ENCODE results near the gene IFT88. TPM values are rescaled to one million over a fixed set of nuclear protein-coding genes. Genes with fewer than 3 reads are reported as not detected.
A peak's percentile ranks its signal among the peaks of the same experiment; 100 is the strongest.

IFT88 gene
- total RNA-seq, 4 donors from 2014 or later, result 5.6 to 21.6 (median 10.4) TPM

DNA sequence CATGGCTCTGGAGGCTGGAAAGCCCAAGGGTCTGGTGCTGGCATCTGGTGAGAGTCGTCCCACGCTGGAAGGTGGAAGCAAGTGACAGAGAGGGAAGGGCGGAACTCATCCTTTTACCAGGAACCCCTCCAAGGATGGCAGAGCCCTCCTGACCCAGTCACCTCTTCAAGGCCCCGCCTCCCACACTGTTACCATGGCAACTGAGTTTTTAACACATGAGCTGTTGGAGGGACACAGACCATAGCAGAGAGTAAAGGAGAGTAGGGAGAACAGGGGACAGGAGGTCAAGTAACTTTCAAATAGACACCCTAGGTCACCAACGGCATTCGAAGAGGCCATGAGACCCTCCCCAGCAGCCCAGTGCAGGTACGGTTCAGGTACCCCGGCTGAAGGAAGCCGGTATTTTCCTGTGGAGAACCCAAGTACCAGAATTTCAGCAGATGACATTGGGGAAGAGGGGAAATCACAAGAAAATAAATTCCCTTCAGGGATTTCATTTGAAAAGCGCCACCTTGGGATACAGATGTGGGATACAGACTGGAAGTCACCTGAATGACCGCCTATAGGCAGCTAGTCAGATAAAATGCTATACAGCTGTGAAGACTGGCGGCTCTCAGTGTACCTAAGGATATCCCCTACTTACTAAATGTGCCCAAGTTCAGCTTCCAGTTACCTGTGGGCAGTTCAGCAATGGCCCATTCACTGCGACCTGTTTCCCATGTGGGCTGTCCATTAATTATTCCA, 144.5 kb downstream of the IFT88 start:
- H3K27ac ChIP-seq, result no peak overlapping the region
- no peaks in the 10 kb centered on the region for H3K36me3 ChIP-seq
- TF ChIP-seq EP300 (IDR thresholded peaks at IDR 0.05) (no peak), POLR2AphosphoS5 (IDR thresholded peaks at IDR 0.05) (no peak), POLR2A (IDR thresholded peaks at IDR 0.05) (no peak)
- TF ChIP-seq, protein P1, sequence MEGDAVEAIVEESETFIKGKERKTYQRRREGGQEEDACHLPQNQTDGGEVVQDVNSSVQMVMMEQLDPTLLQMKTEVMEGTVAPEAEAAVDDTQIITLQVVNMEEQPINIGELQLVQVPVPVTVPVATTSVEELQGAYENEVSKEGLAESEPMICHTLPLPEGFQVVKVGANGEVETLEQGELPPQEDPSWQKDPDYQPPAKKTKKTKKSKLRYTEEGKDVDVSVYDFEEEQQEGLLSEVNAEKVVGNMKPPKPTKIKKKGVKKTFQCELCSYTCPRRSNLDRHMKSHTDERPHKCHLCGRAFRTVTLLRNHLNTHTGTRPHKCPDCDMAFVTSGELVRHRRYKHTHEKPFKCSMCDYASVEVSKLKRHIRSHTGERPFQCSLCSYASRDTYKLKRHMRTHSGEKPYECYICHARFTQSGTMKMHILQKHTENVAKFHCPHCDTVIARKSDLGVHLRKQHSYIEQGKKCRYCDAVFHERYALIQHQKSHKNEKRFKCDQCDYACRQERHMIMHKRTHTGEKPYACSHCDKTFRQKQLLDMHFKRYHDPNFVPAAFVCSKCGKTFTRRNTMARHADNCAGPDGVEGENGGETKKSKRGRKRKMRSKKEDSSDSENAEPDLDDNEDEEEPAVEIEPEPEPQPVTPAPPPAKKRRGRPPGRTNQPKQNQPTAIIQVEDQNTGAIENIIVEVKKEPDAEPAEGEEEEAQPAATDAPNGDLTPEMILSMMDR (IDR thresholded peaks at IDR 0.05), result no peak
- no peaks in the 10 kb centered on the region for H3K27me3 ChIP-seq
- peaks cover 27% of the 10 kb centered on the region for H3K4me1 ChIP-seq
- H3K9me3 ChIP-seq, result no peaks in the 10 kb centered on the region
- no peak overlapping the region for H3K4me3 ChIP-seq
- DNase-seq (ENCODE audit: low spot score in 2 of 2), result no peak
- 86% methylated on average over 12 of the region's 13 CpGs for WGBS

DNA sequence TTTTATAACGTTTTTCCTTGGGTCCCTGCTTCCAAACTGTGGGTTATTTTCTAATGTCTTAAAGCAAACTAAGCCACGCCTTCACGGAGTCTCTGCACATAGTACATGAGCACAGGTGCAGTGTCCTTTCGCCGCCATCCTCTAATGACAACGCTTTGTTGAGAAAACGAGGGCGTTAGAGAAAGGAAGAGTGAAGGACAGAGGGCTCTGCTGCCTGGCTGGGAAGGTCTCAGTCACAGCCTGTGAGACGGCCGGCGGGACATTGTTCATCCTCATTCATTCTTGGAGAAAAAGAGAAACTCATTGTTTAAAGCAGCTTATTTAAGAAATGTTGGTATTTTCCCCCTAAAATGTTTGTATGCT, 146.0 kb downstream of the IFT88 start:
- H3K4me1 ChIP-seq, result peaks cover 27% of the 10 kb centered on the region
- no peaks in the 10 kb centered on the region for H3K36me3 ChIP-seq
- H3K27me3 ChIP-seq, result no peaks in the 10 kb centered on the region
- DNase-seq (ENCODE audit: low spot score in 2 of 2), result peak in 1 of 2 donors; percentile 58
- peak overlapping the region; percentile 90 for H3K27ac ChIP-seq
- peak overlapping the region; percentile 5 for H3K4me3 ChIP-seq
- TF ChIP-seq EP300 (IDR thresholded peaks at IDR 0.05), result no peak
- TF ChIP-seq, protein P1 (IDR thresholded peaks at IDR 0.05), result no peak
- no peak for TF ChIP-seq POLR2AphosphoS5 (IDR thresholded peaks at IDR 0.05)
- no peak for TF ChIP-seq POLR2A (IDR thresholded peaks at IDR 0.05)
- no peaks in the 10 kb centered on the region for H3K9me3 ChIP-seq
- WGBS, result 37% methylated on average over 11 of the region's 11 CpGs

DNA sequence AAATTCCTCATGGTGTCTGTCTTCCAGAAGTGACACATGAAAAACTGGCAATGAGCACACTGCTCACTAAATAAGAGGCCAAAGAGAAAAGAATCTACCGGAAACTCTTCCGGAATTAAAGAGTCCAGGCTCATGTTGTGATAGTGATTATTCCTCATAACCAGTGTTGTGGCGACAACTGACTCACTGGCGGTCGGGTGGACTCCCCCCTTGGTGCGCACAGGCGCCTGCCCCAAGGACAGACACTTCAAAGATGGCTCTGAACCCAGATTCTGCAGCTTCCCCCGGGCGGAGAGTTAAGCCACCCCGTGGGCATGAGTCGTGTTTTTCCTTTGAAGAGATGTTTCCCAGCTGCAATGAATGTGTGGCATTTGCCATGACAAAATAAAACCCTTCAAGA, 146.8 kb downstream of the IFT88 start:
- Histone ChIP-seq H3K27ac (peak overlapping the region; percentile 90), H3K4me1 (peaks cover 27% of the 10 kb centered on the region), H3K27me3 (no peaks in the 10 kb centered on the region), H3K36me3 (no peaks in the 10 kb centered on the region), H3K4me3 (peak overlapping the region; percentile 5), H3K9me3 (no peaks in the 10 kb centered on the region)
- 31% methylated on average over 11 of the region's 11 CpGs for WGBS
- TF ChIP-seq EP300 (IDR thresholded peaks at IDR 0.05), result no peak
- no peak for TF ChIP-seq POLR2A (IDR thresholded peaks at IDR 0.05)
- TF ChIP-seq, protein P1 (IDR thresholded peaks at IDR 0.05), result no peak
- TF ChIP-seq POLR2AphosphoS5 (IDR thresholded peaks at IDR 0.05), result no peak
- no peak for DNase-seq (ENCODE audit: low spot score in 2 of 2)

DNA sequence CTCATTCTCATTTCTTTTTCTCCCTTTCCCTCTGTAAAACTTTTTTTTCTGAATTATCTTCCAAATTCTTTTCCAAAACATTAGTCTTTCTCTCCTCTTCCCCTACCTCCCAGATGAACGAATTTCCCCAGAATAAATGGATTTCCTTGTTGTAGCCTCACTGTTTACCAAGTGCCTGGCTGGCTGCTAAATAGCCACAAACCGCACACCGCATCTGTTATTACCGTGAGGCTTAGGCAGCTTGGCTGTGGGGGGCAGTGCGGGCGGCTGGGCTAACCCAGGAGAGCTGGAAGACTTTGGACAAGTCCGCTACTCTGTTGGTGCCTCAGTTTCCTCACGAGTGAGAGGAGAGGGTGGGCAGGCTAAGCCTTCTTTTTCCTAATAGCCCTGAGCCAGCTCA, 147.2 kb downstream of the IFT88 start:
- Histone ChIP-seq H3K4me3 (peak overlapping the region; percentile 0), H3K27me3 (no peaks in the 10 kb centered on the region), H3K4me1 (peaks cover 26% of the 10 kb centered on the region), H3K27ac (peak overlapping the region; percentile 90), H3K36me3 (no peaks in the 10 kb centered on the region), H3K9me3 (no peaks in the 10 kb centered on the region)
- 63% methylated on average over 8 of the region's 8 CpGs for WGBS
- no peak for DNase-seq (ENCODE audit: low spot score in 2 of 2)
- TF ChIP-seq POLR2A (IDR thresholded peaks at IDR 0.05) (no peak), EP300 (IDR thresholded peaks at IDR 0.05) (no peak), POLR2AphosphoS5 (IDR thresholded peaks at IDR 0.05) (no peak)
- TF ChIP-seq, protein P1 (IDR thresholded peaks at IDR 0.05), result no peak

DNA sequence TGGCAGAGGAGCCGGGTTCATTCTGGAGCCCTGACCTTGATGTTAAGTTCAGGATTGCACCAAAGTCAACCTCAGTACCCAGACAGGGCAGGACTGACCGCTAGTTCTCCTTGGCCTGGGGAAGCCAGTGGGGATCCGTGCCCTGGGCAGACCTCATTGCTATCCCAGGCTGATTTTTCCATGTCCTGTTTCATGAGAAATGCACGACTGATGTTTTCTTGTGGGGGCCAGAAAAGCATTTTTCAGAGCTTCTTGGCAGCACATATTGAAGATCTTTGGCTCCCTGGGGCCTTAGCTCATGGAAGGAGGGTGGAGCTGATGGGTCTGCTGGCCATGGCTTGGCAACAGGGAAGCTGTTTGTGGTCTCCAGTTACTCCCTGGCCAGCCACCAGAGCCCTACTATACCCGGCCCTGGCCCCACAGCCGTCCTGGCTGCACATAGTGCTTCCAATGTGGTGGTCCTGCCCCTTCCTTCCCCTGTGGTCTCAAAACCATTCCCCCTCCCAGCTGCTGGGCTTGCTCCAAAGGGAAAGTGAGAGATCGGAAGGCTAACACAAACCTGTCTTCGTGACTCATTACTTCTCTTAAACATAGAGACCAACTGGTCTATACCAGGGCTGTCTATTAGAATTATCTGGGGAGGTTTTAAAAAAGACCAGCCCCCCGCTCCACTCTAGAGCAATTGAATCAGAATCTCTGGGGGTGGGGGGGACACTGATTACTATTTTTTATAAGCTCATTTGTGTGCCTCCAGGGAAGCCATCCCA, 147.8 kb downstream of the IFT88 start:
- H3K4me3 ChIP-seq, result peak overlapping the region; percentile 0

More for the DNA sequence above, 147.8 kb downstream of the IFT88 start:
- Histone ChIP-seq H3K4me1 (peaks cover 20% of the 10 kb centered on the region), H3K27me3 (no peaks in the 10 kb centered on the region), H3K27ac (peak overlapping the region; percentile 90), H3K36me3 (no peaks in the 10 kb centered on the region), H3K9me3 (no peaks in the 10 kb centered on the region)
- WGBS, result 45% methylated on average over 6 of the region's 9 CpGs
- TF ChIP-seq POLR2A (IDR thresholded peaks at IDR 0.05), result no peak
- TF ChIP-seq, protein P1 (IDR thresholded peaks at IDR 0.05), result no peak
- TF ChIP-seq POLR2AphosphoS5 (IDR thresholded peaks at IDR 0.05), result no peak
- TF ChIP-seq EP300 (IDR thresholded peaks at IDR 0.05), result no peak
- DNase-seq (ENCODE audit: low spot score in 2 of 2), result peak in 1 of 2 donors; percentile 75

Data from suprapubic skin (tissue), 4 donors.